NCI-H526 (cell line): Measurements from ENCODE around the gene MTCL3.
"Not testable (repeated sequence)": the region's sequence is repeated elsewhere in the genome, so short reads cannot be mapped to it uniquely, and the experiment has no call there.

Source experiments
- DNase-seq, 2 experiments: peaks; one replicate each; lab custom pipeline; 2025; lab: John Stamatoyannopoulos, UW

MTCL3 gene

GRCh38 chr6:127428562-127428961 is 90.6 kb downstream of the MTCL3 start:
- not testable (repeated sequence) for DNase-seq

- DNase-seq = no peak
Measured at GRCh38 chr6:127423921-127424320, 95.2 kb downstream of the MTCL3 start.
